Measurements from ENCODE around the gene HS6ST2.

DNA sequence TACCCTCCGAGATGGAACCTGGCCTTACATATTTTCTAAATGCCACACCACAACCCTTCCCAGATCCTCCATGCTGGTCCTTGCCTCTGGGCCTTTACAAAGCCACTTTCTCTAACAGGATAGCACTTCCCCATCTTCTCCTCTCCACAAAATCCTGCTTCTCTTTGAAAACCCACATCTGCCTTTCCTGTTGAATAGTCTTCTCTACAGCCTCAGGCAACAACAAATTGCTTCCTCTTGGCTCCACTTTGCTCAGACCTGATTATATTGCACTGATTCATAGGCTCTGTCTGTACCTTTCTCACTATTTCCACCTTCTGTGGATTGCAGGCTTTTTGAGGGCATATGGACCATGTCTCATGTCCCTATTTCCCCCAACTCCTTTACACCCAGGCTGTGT, 265.9 kb downstream of the HS6ST2 start:
- no peak for TF ChIP-seq EZH2 (IDR thresholded peaks at IDR 0.05; ENCODE audit: low read length, unreplicated experiment)
- TF ChIP-seq, protein P1, sequence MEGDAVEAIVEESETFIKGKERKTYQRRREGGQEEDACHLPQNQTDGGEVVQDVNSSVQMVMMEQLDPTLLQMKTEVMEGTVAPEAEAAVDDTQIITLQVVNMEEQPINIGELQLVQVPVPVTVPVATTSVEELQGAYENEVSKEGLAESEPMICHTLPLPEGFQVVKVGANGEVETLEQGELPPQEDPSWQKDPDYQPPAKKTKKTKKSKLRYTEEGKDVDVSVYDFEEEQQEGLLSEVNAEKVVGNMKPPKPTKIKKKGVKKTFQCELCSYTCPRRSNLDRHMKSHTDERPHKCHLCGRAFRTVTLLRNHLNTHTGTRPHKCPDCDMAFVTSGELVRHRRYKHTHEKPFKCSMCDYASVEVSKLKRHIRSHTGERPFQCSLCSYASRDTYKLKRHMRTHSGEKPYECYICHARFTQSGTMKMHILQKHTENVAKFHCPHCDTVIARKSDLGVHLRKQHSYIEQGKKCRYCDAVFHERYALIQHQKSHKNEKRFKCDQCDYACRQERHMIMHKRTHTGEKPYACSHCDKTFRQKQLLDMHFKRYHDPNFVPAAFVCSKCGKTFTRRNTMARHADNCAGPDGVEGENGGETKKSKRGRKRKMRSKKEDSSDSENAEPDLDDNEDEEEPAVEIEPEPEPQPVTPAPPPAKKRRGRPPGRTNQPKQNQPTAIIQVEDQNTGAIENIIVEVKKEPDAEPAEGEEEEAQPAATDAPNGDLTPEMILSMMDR (conservative IDR thresholded peaks at IDR 0.05; ENCODE audit: low read depth, low read length) = no peak
- TF ChIP-seq EZH2phosphoT487 (IDR thresholded peaks at IDR 0.05; ENCODE audit: borderline replicate concordance, low read length) = no peak
